Fibroblast of lung (primary cell): ENCODE data around the gene FHOD3.

ENCODE experiments used
- EZH2 ChIP-seq: IDR thresholded peaks from 2 replicates; pipeline ENCODE4 v1.5.1; 2012; ENCODE audit warnings: low read length, control low read depth, mild to moderate bottlenecking; ENCODE audit errors: missing control alignments
- TF ChIP-seq, protein P1 (sequence below), 2 donors: IDR thresholded peaks in 1 of 2; conservative IDR thresholded peaks in 1 of 2; 1 replicate in 1 of 2; 2 replicates in 1 of 2; pipeline ENCODE4 v1.5.1; 2011 to 2012; ENCODE audit warnings: low read length in 2 of 2, control low read depth in 1 of 2, inconsistent platforms in 1 of 2, low read depth in 1 of 2, mild to moderate bottlenecking in 1 of 2

GRCh38 chr18:36525913-36526312 is 228.4 kb downstream of the FHOD3 start:
- TF ChIP-seq, protein P1, sequence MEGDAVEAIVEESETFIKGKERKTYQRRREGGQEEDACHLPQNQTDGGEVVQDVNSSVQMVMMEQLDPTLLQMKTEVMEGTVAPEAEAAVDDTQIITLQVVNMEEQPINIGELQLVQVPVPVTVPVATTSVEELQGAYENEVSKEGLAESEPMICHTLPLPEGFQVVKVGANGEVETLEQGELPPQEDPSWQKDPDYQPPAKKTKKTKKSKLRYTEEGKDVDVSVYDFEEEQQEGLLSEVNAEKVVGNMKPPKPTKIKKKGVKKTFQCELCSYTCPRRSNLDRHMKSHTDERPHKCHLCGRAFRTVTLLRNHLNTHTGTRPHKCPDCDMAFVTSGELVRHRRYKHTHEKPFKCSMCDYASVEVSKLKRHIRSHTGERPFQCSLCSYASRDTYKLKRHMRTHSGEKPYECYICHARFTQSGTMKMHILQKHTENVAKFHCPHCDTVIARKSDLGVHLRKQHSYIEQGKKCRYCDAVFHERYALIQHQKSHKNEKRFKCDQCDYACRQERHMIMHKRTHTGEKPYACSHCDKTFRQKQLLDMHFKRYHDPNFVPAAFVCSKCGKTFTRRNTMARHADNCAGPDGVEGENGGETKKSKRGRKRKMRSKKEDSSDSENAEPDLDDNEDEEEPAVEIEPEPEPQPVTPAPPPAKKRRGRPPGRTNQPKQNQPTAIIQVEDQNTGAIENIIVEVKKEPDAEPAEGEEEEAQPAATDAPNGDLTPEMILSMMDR (conservative IDR thresholded peaks at IDR 0.05 in 1 of 2, IDR thresholded peaks at IDR 0.05 in 1 of 2; ENCODE audit: low read depth in 1 of 2, low read length in 2 of 2), result no peak
- no peak for TF ChIP-seq EZH2
